ENCODE results near the gene FN1. TPM values are rescaled to one million over a fixed set of nuclear protein-coding genes. Genes with fewer than 3 reads are reported as not detected.

The FN1 gene
- total RNA-seq, 1 donor from 2014 or later, result 125 TPM

GRCh38 chr2:215384710-215385109, 51.2 kb downstream of the FN1 start:
- no peak for DNase-seq (ENCODE audit: low spot score)

- no peak for DNase-seq (ENCODE audit: low spot score)
Measured at GRCh38 chr2:215383652-215384279, 52.1 kb downstream of the FN1 start.

GRCh38 chr2:215382480-215382879, 53.4 kb downstream of the FN1 start:
- no peak for DNase-seq (ENCODE audit: low spot score)

GRCh38 chr2:215382011-215382410, 53.9 kb downstream of the FN1 start:
- DNase-seq (ENCODE audit: low spot score), result no peak

- DNase-seq (ENCODE audit: low spot score), result no peak
Measured at GRCh38 chr2:215380699-215381098, 55.2 kb downstream of the FN1 start.

- DNase-seq (ENCODE audit: low spot score), result no peak
Measured at GRCh38 chr2:215379948-215380347, 55.9 kb downstream of the FN1 start.

- DNase-seq (ENCODE audit: low spot score), result no peak
Measured at GRCh38 chr2:215379039-215379438, 56.8 kb downstream of the FN1 start.

- DNase-seq (ENCODE audit: low spot score), result no peak
Measured at GRCh38 chr2:215378045-215378444, 57.8 kb downstream of the FN1 start.

GRCh38 chr2:215377283-215377682, 58.6 kb downstream of the FN1 start:
- no peak for DNase-seq (ENCODE audit: low spot score)

GRCh38 chr2:215376103-215376780, 59.6 kb downstream of the FN1 start:
- DNase-seq (ENCODE audit: low spot score), result no peak

GRCh38 chr2:215375467-215375830, 60.4 kb downstream of the FN1 start:
- DNase-seq (ENCODE audit: low spot score), result no peak

- no peak for DNase-seq (ENCODE audit: low spot score)
Measured at GRCh38 chr2:215374642-215375466, 61.0 kb downstream of the FN1 start.

GRCh38 chr2:215374002-215374401, 61.9 kb downstream of the FN1 start:
- DNase-seq (ENCODE audit: low spot score), result no peak

- no peak for DNase-seq (ENCODE audit: low spot score)
Measured at GRCh38 chr2:215372968-215373649, 62.8 kb downstream of the FN1 start.

- DNase-seq (ENCODE audit: low spot score), result no peak
Measured at GRCh38 chr2:215371915-215372897, 63.7 kb downstream of the FN1 start.

GRCh38 chr2:215370112-215370965, 65.5 kb downstream of the FN1 start:
- DNase-seq (ENCODE audit: low spot score), result no peak

- DNase-seq (ENCODE audit: low spot score), result no peak
Measured at GRCh38 chr2:215369181-215369760, 66.6 kb downstream of the FN1 start.

GRCh38 chr2:215368493-215368809, 67.4 kb downstream of the FN1 start:
- no peak for DNase-seq (ENCODE audit: low spot score)

GRCh38 chr2:215367662-215368492, 68.0 kb downstream of the FN1 start:
- no peak for DNase-seq (ENCODE audit: low spot score)
